Fibroblast of skin of scalp (primary cell): ENCODE data around the gene KIAA0825.
"Not testable (repeated sequence)": the region's sequence is repeated elsewhere in the genome, so short reads cannot be mapped to it uniquely, and the experiment has no call there.

Experiments
- DNase-seq: peaks from one replicate; pipeline ENCODE4 v3.0.0-alpha.2; 2013

The KIAA0825 gene

GRCh38 chr5:94374336-94374735 lies 244.1 kb downstream of the KIAA0825 start:
- DNase-seq, result no peak

GRCh38 chr5:94367900-94368299 lies 250.5 kb downstream of the KIAA0825 start:
- DNase-seq, result no peak

- DNase-seq, result no peak
Measured at GRCh38 chr5:94366811-94367210, 251.6 kb downstream of the KIAA0825 start.

DNA sequence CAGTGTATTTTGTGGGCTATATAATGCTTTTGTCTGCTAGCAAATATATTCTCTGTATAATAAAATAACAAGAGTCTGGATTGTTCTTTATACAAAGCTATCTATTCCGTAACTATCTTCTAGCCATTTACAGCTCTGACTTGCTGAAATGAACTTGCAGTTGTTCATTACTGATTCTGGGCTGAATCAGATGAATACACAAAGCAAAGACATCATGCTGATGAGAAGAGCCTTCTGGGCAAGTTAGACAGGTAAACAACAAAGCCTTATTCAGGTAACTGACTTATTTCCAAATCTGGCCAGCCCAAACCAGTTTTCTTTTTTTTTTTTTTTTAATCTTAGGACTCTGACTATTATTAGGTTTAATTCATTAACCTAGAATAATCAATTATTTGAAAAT lies 255.5 kb downstream of the KIAA0825 start:
- no peak for DNase-seq

- DNase-seq, result no peak
Measured at GRCh38 chr5:94361832-94362796, 256.3 kb downstream of the KIAA0825 start.

- peak; percentile 35 for DNase-seq
Measured at GRCh38 chr5:94361161-94361560, 257.2 kb downstream of the KIAA0825 start.

DNA sequence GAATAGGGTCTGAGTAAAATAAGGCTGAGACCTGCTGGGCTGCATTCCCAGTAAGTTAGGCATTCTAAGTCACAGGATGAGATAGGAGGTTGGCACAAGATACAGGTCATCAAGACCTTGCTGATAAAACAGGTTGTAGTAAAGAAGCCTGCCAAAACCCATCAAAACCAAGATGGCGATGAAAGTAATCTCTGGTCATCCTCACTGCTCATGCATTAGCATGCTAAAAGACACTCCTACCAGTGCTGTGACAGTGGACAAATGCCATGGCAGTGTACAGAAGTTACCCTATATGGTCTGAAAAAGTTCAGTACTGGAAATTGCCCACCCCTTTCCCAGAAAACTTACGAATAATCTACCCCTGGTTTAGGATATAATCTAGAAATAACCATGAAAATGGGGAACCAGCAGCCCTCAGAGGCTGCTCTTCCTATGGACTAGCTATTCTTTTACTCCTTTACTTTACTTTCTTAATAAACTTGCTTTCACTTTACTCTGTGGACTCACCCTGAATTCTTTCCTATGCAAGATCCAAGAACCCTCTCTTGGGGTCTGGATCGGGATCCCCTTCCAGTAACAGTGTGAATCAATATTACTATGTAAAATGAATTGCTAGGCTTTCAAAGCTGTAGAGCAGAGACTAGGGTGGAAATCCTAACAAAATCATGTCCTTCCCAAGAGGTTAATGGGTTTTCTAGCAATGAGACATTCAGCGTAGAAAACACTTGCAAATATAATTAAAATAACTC lies 257.8 kb downstream of the KIAA0825 start:
- DNase-seq, result no peak

DNA sequence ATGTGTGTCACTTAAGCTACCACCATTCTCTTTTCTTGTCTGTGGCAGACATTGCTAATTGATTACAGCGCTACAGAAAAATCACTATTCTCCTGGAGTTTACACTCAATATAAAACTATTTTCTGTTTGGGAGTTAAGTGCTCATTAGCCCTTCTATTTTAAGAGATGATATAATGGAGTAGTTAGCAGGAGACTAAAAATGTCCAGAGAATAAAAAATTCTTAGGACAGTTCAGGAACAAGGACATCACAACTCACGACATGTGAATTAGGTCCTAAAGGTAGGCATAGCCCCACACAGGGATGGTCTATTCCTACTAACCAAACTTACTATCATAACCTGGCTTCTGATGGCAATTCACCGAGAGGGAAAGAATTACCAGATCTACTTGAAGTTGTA lies 258.5 kb downstream of the KIAA0825 start:
- DNase-seq, result no peak

DNA sequence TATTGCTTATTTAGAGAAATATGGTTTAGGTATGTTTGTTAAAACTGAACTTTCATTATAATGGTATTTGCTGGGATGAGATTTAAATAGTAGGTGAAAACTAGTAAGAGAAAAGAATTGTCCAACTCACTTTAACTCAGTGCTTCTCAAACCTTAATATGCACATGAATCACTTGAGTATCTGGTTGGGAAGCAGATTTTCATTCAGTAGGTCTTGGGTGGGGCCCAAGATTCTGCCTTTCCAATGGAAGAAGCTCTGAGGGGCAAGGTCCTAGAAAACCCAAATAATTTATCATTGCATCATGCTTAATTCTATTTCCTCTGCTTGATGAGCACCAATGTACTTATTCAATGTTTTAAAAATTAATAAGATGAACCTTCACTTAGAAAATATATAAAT lies 262.6 kb downstream of the KIAA0825 start:
- DNase-seq, result no peak

- not testable (repeated sequence) for DNase-seq
Measured at GRCh38 chr5:94354837-94355485, 263.4 kb downstream of the KIAA0825 start.

DNA sequence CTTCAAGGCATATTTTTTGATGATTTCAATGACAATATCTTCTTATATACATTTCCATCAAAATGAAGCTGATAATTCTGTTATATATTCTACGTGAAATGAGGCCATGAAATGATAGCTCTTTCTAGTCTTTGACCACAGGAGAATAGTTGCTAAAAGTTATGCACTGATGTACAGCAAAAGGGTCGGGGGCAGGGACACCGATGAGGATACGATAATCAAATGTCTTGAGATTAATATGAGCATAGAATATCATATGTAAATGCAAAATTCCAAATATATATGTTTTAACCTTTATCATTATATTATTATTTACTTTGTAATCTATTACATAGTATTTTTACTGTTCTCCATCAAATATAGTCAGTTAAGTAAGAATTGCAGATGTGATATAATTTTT lies 264.8 kb downstream of the KIAA0825 start:
- no peak for DNase-seq

GRCh38 chr5:94347130-94347529 lies 271.3 kb downstream of the KIAA0825 start:
- no peak for DNase-seq

GRCh38 chr5:94345257-94345656 lies 273.1 kb downstream of the KIAA0825 start:
- DNase-seq, result no peak

GRCh38 chr5:94337617-94338016 lies 280.8 kb downstream of the KIAA0825 start:
- DNase-seq, result no peak

GRCh38 chr5:94335936-94336335 lies 282.5 kb downstream of the KIAA0825 start:
- no peak for DNase-seq

- no peak for DNase-seq
Measured at GRCh38 chr5:94329115-94329514, 289.3 kb downstream of the KIAA0825 start.

DNA sequence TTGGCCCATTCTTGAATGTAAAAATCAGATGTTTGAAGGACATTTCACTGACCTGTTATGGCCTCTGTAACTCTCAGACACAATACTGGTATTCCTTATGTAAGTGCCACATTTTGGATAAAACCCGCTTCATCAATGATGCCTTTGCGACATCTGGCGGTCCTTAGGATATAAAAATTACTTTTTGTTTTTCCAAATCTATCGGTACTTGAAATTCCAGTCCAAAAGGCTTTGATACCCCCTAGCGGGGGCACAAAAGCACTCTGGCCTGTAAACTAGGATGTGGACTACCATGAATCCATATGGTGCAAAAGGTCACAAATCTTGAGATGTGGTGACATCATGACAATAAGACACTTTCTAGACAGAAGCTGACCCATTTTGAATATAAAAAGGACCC lies 291.8 kb downstream of the KIAA0825 start:
- DNase-seq, result no peak

DNA sequence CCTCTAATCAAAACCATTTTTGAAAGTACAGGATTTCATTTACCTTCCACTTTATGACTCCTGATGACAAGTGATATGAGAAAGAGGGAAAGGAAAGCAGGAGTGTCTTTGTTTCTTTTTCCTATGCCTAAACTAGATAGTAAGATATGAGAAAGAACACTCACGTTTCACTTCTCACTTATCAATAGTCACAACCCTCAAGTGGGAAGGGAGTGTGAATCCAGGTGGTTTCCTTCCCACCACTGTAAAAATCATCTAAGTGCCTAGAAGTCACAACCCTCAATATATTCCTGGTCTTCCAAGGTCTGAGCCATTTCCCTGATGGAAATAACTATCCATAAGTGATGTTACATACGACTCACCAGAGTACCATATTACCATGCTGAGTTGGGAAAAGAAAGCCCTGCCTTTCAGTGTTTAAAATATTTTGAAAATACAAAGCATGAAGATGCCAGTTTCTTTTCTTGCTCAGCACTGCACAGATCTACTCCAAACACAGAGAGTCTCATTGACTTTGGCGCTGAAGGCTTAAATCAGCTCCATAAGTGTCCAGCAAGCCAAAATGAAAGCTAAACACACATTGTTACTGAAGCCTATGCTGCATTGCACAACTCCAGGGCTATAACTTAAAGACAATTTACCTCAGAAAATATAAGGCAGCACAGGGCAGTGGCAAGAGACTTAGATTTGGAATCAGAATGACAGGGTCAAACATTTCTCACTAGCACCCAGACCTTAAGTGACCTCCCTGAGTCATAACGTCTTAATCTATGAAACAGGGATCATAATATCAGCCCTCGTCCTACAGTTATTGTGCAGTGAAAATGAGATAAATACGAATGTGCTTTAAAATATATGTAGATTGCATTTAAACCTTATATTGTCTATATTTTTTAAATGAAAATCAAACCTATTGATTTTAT lies 301.2 kb downstream of the KIAA0825 start:
- DNase-seq, result no peak

GRCh38 chr5:94314460-94315131 lies 303.8 kb downstream of the KIAA0825 start:
- DNase-seq, result no peak

- no peak for DNase-seq
Measured at GRCh38 chr5:94313696-94314095, 304.7 kb downstream of the KIAA0825 start.

DNA sequence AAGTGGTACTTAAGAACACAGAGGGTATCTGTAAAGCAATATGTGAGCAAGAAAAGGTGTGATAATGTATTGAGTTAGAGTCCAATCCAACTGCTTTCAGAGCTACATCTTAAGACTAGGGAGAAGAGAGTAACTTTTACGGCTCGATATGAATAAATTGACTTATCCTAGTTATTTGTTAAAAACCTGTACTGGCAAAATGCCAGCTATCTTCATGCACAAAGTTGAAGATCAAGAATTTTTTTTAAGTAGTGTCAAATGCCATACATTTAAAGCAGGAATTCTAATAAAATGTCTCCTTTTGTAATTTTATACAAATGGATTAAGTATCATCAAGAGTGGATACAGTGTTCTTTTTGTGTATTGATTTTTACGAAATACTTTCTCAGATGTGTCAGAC lies 305.2 kb downstream of the KIAA0825 start:
- no peak for DNase-seq
